ENCODE results near the gene MAJIN. TPM values are rescaled to one million over a fixed set of nuclear protein-coding genes. Genes with fewer than 3 reads are reported as not detected.

Gene MAJIN
- total and polyA plus RNA-seq, 2 experiments from 2014 or later: not detected

GRCh38 chr11:65003282-65003681 is 31.4 kb upstream of the MAJIN start:
- no peaks in the 10 kb centered on the region for H3K36me3 ChIP-seq (ENCODE audit: low read depth)
- H3K9me2 ChIP-seq (ENCODE audit: insufficient read depth): no peaks in the 10 kb centered on the region
- H3F3A ChIP-seq (ENCODE audit: insufficient read depth): peaks cover 4% of the 10 kb centered on the region; the same call in 1 of the 2 replicates
- H3K4me3 ChIP-seq: no peak overlapping the region
- TF ChIP-seq EZH2phosphoT487 (IDR thresholded peaks at IDR 0.05; ENCODE audit: insufficient read depth, low read depth) (no peak), EZH2 (IDR thresholded peaks at IDR 0.05; ENCODE audit: insufficient read depth, poor library complexity, severe bottlenecking) (no peak)
- H4K20me1 ChIP-seq (ENCODE audit: insufficient read depth): no peaks in the 10 kb centered on the region
- DNase-seq: peak; percentile 65
- H3K4me2 ChIP-seq (ENCODE audit: unreplicated experiment): no peak overlapping the region
- in situ Hi-C loops (cut with MboI): no loop called here
- H3K9ac ChIP-seq: no peak overlapping the region
- H3K27me3 ChIP-seq (replicated peaks; ENCODE audit: insufficient read depth): no peaks in the 10 kb centered on the region
- no peak overlapping the region for H3K27ac ChIP-seq
- H3K4me1 ChIP-seq (ENCODE audit: insufficient read depth): peaks cover 24% of the 10 kb centered on the region
- no peak overlapping the region for H2AFZ ChIP-seq
- no peaks in the 10 kb centered on the region for H3K9me3 ChIP-seq (ENCODE audit: low read depth)
- 68 to 69% methylated on average over 7 of the region's 7 CpGs for WGBS, 2 experiments (ENCODE audit: low coverage in 1 of 2, low lambda C conversion rate in 2 of 2, missing lambda C conversion rate in 2 of 2)
- H3K79me2 ChIP-seq (ENCODE audit: insufficient read depth): no peaks in the 10 kb centered on the region

GRCh38 chr11:65002706-65003105 is 30.8 kb upstream of the MAJIN start:
- Histone ChIP-seq H3K9me3 (ENCODE audit: low read depth) (no peaks in the 10 kb centered on the region), H3K4me3 (no peak overlapping the region), H2AFZ (no peak overlapping the region), H3K9me2 (ENCODE audit: insufficient read depth) (no peaks in the 10 kb centered on the region), H3K4me1 (ENCODE audit: insufficient read depth) (peaks cover 18% of the 10 kb centered on the region), H3K9ac (no peak overlapping the region), H3F3A (ENCODE audit: insufficient read depth) (peaks cover 4% of the 10 kb centered on the region; the same call in 1 of the 2 replicates), H3K27ac (no peak overlapping the region), H3K36me3 (ENCODE audit: low read depth) (no peaks in the 10 kb centered on the region), H4K20me1 (ENCODE audit: insufficient read depth) (no peaks in the 10 kb centered on the region), H3K4me2 (ENCODE audit: unreplicated experiment) (no peak overlapping the region), H3K79me2 (ENCODE audit: insufficient read depth) (no peaks in the 10 kb centered on the region), H3K27me3 (replicated peaks; ENCODE audit: insufficient read depth) (no peaks in the 10 kb centered on the region)
- in situ Hi-C loops (cut with MboI): no loop called here
- WGBS, 2 experiments (ENCODE audit: low coverage in 1 of 2, low lambda C conversion rate in 2 of 2, missing lambda C conversion rate in 2 of 2): 23 to 29% methylated on average over 5 of the region's 5 CpGs
- DNase-seq: no peak
- TF ChIP-seq EZH2phosphoT487 (IDR thresholded peaks at IDR 0.05; ENCODE audit: insufficient read depth, low read depth) (no peak), EZH2 (IDR thresholded peaks at IDR 0.05; ENCODE audit: insufficient read depth, poor library complexity, severe bottlenecking) (no peak)

GRCh38 chr11:64999478-64999877 is 27.6 kb upstream of the MAJIN start:
- no peak overlapping the region for H3K4me2 ChIP-seq (ENCODE audit: unreplicated experiment)
- WGBS, 2 experiments (ENCODE audit: low coverage in 1 of 2, low lambda C conversion rate in 2 of 2, missing lambda C conversion rate in 2 of 2): 77 to 86% methylated on average over 1 of the region's 1 CpG
- H3K9me3 ChIP-seq (ENCODE audit: low read depth): no peaks in the 10 kb centered on the region
- no peaks in the 10 kb centered on the region for H3K36me3 ChIP-seq (ENCODE audit: low read depth)
- H4K20me1 ChIP-seq (ENCODE audit: insufficient read depth): no peaks in the 10 kb centered on the region
- H3K9ac ChIP-seq: no peak overlapping the region
- no peak overlapping the region for H2AFZ ChIP-seq
- in situ Hi-C loops (cut with MboI): no loop called here
- no peaks in the 10 kb centered on the region for H3K27me3 ChIP-seq (replicated peaks; ENCODE audit: insufficient read depth)
- no peaks in the 10 kb centered on the region for H3K79me2 ChIP-seq (ENCODE audit: insufficient read depth)
- no peak overlapping the region for H3K27ac ChIP-seq
- no peaks in the 10 kb centered on the region for H3F3A ChIP-seq (ENCODE audit: insufficient read depth)
- H3K9me2 ChIP-seq (ENCODE audit: insufficient read depth): no peaks in the 10 kb centered on the region
- H3K4me1 ChIP-seq (ENCODE audit: insufficient read depth): peaks cover 6% of the 10 kb centered on the region
- DNase-seq: no peak
- no peak overlapping the region for H3K4me3 ChIP-seq
- no peak for TF ChIP-seq EZH2phosphoT487 (IDR thresholded peaks at IDR 0.05; ENCODE audit: insufficient read depth, low read depth)
- TF ChIP-seq EZH2 (IDR thresholded peaks at IDR 0.05; ENCODE audit: insufficient read depth, poor library complexity, severe bottlenecking): no peak

GRCh38 chr11:64998690-64999431 is 27.0 kb upstream of the MAJIN start:
- Histone ChIP-seq H3K9ac (no peak overlapping the region), H4K20me1 (ENCODE audit: insufficient read depth) (no peaks in the 10 kb centered on the region), H2AFZ (no peak overlapping the region), H3K27ac (no peak overlapping the region), H3K4me1 (ENCODE audit: insufficient read depth) (peaks cover 6% of the 10 kb centered on the region), H3K36me3 (ENCODE audit: low read depth) (no peaks in the 10 kb centered on the region), H3K4me3 (no peak overlapping the region), H3K79me2 (ENCODE audit: insufficient read depth) (no peaks in the 10 kb centered on the region), H3K9me2 (ENCODE audit: insufficient read depth) (no peaks in the 10 kb centered on the region), H3K9me3 (ENCODE audit: low read depth) (no peaks in the 10 kb centered on the region), H3K27me3 (replicated peaks; ENCODE audit: insufficient read depth) (no peaks in the 10 kb centered on the region), H3F3A (ENCODE audit: insufficient read depth) (no peaks in the 10 kb centered on the region), H3K4me2 (ENCODE audit: unreplicated experiment) (no peak overlapping the region)
- 63 to 69% methylated on average over 9 of the region's 9 CpGs for WGBS, 2 experiments (ENCODE audit: low coverage in 1 of 2, low lambda C conversion rate in 2 of 2, missing lambda C conversion rate in 2 of 2)
- DNase-seq: no peak
- in situ Hi-C loops (cut with MboI): no loop called here
- TF ChIP-seq EZH2phosphoT487 (IDR thresholded peaks at IDR 0.05; ENCODE audit: insufficient read depth, low read depth) (no peak), EZH2 (IDR thresholded peaks at IDR 0.05; ENCODE audit: insufficient read depth, poor library complexity, severe bottlenecking) (no peak)
